ENCODE results near the gene ACAT2. TPM values are rescaled to one million over a fixed set of nuclear protein-coding genes. Genes with fewer than 3 reads are reported as not detected.
"Not testable (repeated sequence)": the region's sequence is repeated elsewhere in the genome, so short reads cannot be mapped to it uniquely, and the experiment has no call there.

Gene ACAT2
- total RNA-seq, 2 experiments from 2014 or later: 21.4 to 25.8 TPM

DNA sequence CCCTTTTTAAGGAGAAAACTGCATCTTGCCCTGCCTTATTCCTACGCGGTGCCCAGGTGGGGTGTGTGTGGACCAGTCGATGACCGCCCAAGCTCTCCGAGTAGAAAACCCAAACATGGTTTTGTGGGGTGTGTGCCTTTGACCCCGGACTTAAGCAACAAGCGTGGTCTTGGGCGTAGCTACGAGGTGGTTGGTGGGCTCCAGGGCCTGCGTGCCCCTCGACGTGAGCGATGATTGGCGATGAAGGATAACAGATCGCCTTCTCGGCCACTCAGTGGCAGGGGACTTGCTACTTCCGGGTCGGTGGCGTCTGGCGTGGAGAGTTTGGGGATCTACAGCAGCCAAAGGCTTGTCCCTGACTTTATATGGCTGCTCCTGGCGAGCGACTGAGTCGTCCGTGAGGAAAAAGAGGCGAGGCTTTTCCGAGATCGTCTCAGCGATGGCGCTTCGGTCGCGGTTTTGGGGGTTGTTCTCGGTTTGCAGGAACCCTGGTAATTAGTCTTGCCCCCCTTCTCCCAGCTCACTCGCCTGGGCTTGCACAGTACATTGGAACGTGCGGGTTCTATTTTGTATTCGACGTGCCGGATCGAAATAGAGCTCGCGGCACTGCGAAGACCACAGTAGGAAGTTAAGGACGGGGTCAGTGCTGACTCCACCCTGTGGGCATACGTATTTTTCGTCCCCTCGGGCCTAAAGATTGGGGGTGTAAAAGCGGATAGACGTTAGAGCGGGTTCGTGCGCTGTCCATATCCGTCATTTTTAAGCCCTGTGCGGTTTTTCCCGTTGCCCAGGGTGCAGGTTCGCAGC lies 28.5 kb downstream of the ACAT2 start, which contains the start of gene MRPL18:
Gene MRPL18, plus strand, starts transcription at position 319 of the 807 bp plus-strand sequence. Its CDS starts 121 bp downstream, at position 440.
- intact Hi-C loops (cut with DNase I, micrococcal nuclease): loop anchor here (1.0 to 5.0 kb wide), 3 partner anchors 28 to 97 kb away; partner anchors contain the start of genes ACAT2 (in 1 of the 2) and SOD2 (in 1 of the 2)
- peak within 1 kb of the TSS; percentile 99 for H3K4me3 Mint-ChIP-seq

DNA sequence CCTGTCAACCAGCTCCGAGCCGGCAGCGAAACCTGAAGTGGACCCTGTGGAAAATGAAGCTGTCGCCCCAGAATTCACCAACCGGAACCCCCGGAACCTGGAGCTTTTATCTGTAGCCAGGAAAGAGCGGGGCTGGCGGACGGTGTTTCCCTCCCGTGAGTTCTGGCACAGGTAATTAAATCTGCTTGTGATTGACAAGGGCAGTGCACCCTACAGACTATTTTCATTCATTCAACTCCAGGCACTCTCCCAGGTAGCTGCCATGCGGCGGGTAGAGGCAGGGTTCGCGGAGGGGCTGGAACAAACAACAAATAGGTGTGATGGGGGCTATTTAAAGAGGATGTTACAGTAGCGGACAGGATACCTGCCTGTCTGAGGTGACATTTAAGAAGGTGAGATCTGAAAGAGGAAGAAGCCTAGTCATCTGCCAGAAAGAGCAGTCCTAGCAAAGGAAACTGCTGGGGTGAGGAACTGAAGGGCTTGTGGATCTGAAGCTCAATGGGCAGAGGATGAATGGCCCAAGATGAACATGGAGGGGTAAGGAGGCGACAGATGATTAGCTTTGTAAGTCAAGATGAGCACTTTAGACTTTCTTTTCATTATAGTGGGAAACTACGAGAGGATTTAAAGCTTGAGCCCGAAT lies 29.2 kb downstream of the ACAT2 start:
- intact Hi-C loops (cut with DNase I, micrococcal nuclease): loop anchor here (1.0 to 5.0 kb wide), 3 partner anchors 29 to 98 kb away; partner anchors contain the start of genes ACAT2 (in 1 of the 2) and SOD2 (in 1 of the 2)
- Mint-ChIP-seq H3K36me3 (ENCODE audit: low read depth) (peaks cover 93% of the 10 kb centered on the region), H3K27me3 (no peaks in the 10 kb centered on the region), H3K9me3 (no peaks in the 10 kb centered on the region), H3K4me1 (ENCODE audit: low read depth) (peaks cover 68% of the 10 kb centered on the region), H3K4me3 (peak overlapping the region; percentile 99), H3K27ac (peak overlapping the region; percentile 95)
- ATAC-seq (ENCODE audit: poor library complexity) (no peak), DNase-seq (peak in 6 of 14 experiments; percentile 2 to 48 (median 12))
- TF ChIP-seq, protein P1, sequence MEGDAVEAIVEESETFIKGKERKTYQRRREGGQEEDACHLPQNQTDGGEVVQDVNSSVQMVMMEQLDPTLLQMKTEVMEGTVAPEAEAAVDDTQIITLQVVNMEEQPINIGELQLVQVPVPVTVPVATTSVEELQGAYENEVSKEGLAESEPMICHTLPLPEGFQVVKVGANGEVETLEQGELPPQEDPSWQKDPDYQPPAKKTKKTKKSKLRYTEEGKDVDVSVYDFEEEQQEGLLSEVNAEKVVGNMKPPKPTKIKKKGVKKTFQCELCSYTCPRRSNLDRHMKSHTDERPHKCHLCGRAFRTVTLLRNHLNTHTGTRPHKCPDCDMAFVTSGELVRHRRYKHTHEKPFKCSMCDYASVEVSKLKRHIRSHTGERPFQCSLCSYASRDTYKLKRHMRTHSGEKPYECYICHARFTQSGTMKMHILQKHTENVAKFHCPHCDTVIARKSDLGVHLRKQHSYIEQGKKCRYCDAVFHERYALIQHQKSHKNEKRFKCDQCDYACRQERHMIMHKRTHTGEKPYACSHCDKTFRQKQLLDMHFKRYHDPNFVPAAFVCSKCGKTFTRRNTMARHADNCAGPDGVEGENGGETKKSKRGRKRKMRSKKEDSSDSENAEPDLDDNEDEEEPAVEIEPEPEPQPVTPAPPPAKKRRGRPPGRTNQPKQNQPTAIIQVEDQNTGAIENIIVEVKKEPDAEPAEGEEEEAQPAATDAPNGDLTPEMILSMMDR (IDR thresholded peaks at IDR 0.05): no peak
- H3K27me3 ChIP-seq (ENCODE audit: control insufficient read depth in 1 of 2, insufficient read depth in 2 of 2, low read length in 2 of 2): no peaks in the 10 kb centered on the region
- peak overlapping the region; percentile 84 for H3K4me3 ChIP-seq (ENCODE audit: low read length)
- H3K9me3 ChIP-seq (ENCODE audit: control insufficient read depth in 1 of 2, insufficient read depth in 1 of 2, low read length in 2 of 2): no peaks in the 10 kb centered on the region
- ChIA-PET POLR2A (interaction anchor here (0.6 to 5.5 kb wide), 12 partner anchors 9 to 178 kb away, joined by 3 to 176 read pairs (median 10); partner anchors contain the start of genes ACAT2, IGF2R, SOD2 and WTAP), CTCF (interaction anchor here (1.3 to 1.5 kb wide), 3 partner anchors 17 to 100 kb away, joined by 3 to 4 read pairs (median 3); no protein-coding TSS in a partner anchor)
- H3K4me1 ChIP-seq (ENCODE audit: insufficient read depth, low read length): peaks cover 39% of the 10 kb centered on the region
- H3K27ac ChIP-seq (ENCODE audit: low read depth in 1 of 2, low read length in 2 of 2): peak overlapping the region; percentile 88 to 97
- peaks cover 54% of the 10 kb centered on the region for H3K36me3 ChIP-seq (ENCODE audit: insufficient read depth, low read length)

More for the DNA sequence above, 28.5 kb downstream of the ACAT2 start, which contains the start of gene MRPL18:
- ChIA-PET CTCF (interaction anchor here (1.3 to 2.0 kb wide), 4 partner anchors 17 to 99 kb away, joined by 3 to 8 read pairs (median 4); no protein-coding TSS in a partner anchor), POLR2A (interaction anchor here (0.6 to 5.5 kb wide), 27 partner anchors 8 to 672 kb away, joined by 3 to 176 read pairs (median 5); partner anchors contain the start of genes ACAT2, IGF2R, SOD2 and WTAP)
- Histone ChIP-seq H3K9me3 (ENCODE audit: control insufficient read depth in 1 of 2, insufficient read depth in 1 of 2, low read length in 2 of 2) (no peaks in the 10 kb centered on the region), H3K27ac (ENCODE audit: low read depth in 1 of 2, low read length in 2 of 2) (peak within 1 kb of the TSS; percentile 88 to 97), H3K4me3 (ENCODE audit: low read length) (peak within 1 kb of the TSS; percentile 84), H3K36me3 (ENCODE audit: insufficient read depth, low read length) (peaks cover 55% of the 10 kb centered on the region), H3K4me1 (ENCODE audit: insufficient read depth, low read length) (peaks cover 37% of the 10 kb centered on the region), H3K27me3 (ENCODE audit: control insufficient read depth in 1 of 2, insufficient read depth in 2 of 2, low read length in 2 of 2) (no peaks in the 10 kb centered on the region)
- peaks cover 94% of the 10 kb centered on the region for H3K36me3 Mint-ChIP-seq (ENCODE audit: low read depth)
- H3K4me1 Mint-ChIP-seq (ENCODE audit: low read depth): peaks cover 70% of the 10 kb centered on the region
- TF ChIP-seq, protein P1 (IDR thresholded peaks at IDR 0.05): no peak
- no peaks in the 10 kb centered on the region for H3K9me3 Mint-ChIP-seq
- H3K27ac Mint-ChIP-seq: peak within 1 kb of the TSS; percentile 95
- DNase-seq: peak; percentile 67 to 96 (median 84)
- no peaks in the 10 kb centered on the region for H3K27me3 Mint-ChIP-seq
- ATAC-seq (ENCODE audit: poor library complexity): peak; percentile 73

DNA sequence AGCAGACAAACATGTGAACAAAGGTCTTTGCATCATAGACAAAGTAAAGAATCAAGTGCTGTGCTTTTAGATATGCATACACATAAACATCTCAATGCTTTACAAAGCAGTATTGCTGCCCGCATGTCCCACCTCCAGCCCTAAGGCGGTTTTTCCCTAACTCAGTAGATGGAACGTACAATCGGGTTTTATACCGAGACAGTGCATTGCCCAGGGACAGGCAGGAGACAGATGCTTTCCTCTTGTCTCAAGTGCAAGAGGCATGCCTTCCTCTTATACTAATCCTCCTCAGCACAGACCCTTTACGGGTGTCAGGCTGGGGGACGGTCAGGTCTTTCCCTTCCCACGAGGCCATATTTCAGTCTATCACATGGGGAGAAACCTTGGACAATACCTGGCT lies 33.1 kb downstream of the ACAT2 start:
- peaks cover 41% of the 10 kb centered on the region for H3K4me1 Mint-ChIP-seq (ENCODE audit: low read depth)
- H3K27me3 ChIP-seq (ENCODE audit: control insufficient read depth in 1 of 2, insufficient read depth in 2 of 2, low read length in 2 of 2); ATAC-seq (ENCODE audit: poor library complexity); DNase-seq; H3K27ac ChIP-seq (ENCODE audit: low read depth in 1 of 2, low read length in 2 of 2); H3K9me3 Mint-ChIP-seq; H3K27ac Mint-ChIP-seq; H3K27me3 Mint-ChIP-seq; CTCF ChIA-PET; POLR2A ChIA-PET; H3K4me3 ChIP-seq (ENCODE audit: low read length); H3K9me3 ChIP-seq (ENCODE audit: control insufficient read depth in 1 of 2, insufficient read depth in 1 of 2, low read length in 2 of 2): not testable (repeated sequence)
- H3K4me3 Mint-ChIP-seq: peak overlapping the region; percentile 40
- intact Hi-C loops (cut with DNase I, micrococcal nuclease): loop anchor here (5.0 kb wide), 1 partner anchor 57 kb away; no protein-coding TSS in a partner anchor
- H3K4me1 ChIP-seq (ENCODE audit: insufficient read depth, low read length): peaks cover 28% of the 10 kb centered on the region
- H3K36me3 Mint-ChIP-seq (ENCODE audit: low read depth): peaks cover 99% of the 10 kb centered on the region
- peaks cover 69% of the 10 kb centered on the region for H3K36me3 ChIP-seq (ENCODE audit: insufficient read depth, low read length)

Measured in CD4-positive, alpha-beta T cell (primary cell).